Measurements from ENCODE around the gene ADAMTS9.
"Not testable (repeated sequence)": the region's sequence is repeated elsewhere in the genome, so short reads cannot be mapped to it uniquely, and the experiment has no call there.

Gene ADAMTS9

DNA sequence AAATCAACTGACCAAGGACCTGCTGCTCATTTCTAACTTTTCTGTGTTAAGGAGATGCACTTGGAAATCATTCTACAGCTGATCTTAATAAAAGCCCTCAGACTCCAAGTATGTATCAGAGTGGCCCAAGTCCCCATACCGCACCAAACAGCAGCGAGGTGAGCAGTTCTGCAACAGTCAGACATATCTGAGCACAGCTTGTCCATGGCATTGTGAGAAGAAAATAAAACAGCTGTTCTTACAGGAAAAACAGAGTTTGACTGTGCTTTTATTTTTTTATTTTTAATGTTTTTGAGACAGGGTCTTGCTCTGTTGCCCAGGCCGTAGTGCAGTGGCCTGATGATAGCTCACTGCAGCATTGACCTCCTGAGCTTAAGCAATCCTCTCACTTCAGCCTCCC, 131.8 kb downstream of the ADAMTS9 start:
- Mint-ChIP-seq H3K9me3 (peaks cover 9 to 15% of the 10 kb centered on the region in 2 donors), H3K4me1 (ENCODE audit: low read depth in 2 of 2) (no peaks in the 10 kb centered on the region), H3K27ac (no peak overlapping the region), H3K27me3 (peaks cover 6% of the 10 kb centered on the region in 2 donors), H3K4me3 (no peak overlapping the region), H3K36me3 (ENCODE audit: insufficient read depth) (no peaks in the 10 kb centered on the region)
- ATAC-seq (replicated peaks) (no peak), DNase-seq (no peak)

DNA sequence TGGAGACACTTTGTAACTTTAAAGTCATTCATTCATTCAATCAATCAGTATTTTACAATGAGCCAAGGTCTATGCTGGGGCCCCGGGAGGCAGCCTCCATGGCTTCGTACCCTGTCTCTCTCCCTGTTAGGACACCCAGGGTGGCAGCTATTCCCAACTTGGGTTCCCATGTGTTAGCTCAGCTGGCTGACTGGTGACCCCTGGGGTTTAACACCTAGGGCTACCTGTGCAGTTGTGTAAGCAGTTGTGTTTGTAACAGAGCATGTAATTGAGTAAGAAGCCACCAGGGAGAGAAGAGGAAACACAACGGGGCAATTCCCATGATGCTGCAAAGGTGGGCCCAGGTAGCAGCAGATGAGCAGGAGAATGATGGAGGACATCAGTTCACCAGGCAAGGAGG, 132.4 kb downstream of the ADAMTS9 start:
- no peak for DNase-seq
- peaks cover 6% of the 10 kb centered on the region in 2 donors for H3K27me3 Mint-ChIP-seq
- no peaks in the 10 kb centered on the region for H3K36me3 Mint-ChIP-seq (ENCODE audit: insufficient read depth)
- no peak overlapping the region for H3K4me3 Mint-ChIP-seq
- peaks cover 9 to 15% of the 10 kb centered on the region in 2 donors for H3K9me3 Mint-ChIP-seq
- no peaks in the 10 kb centered on the region for H3K4me1 Mint-ChIP-seq (ENCODE audit: low read depth in 2 of 2)
- no peak overlapping the region for H3K27ac Mint-ChIP-seq
- ATAC-seq (replicated peaks): no peak

DNA sequence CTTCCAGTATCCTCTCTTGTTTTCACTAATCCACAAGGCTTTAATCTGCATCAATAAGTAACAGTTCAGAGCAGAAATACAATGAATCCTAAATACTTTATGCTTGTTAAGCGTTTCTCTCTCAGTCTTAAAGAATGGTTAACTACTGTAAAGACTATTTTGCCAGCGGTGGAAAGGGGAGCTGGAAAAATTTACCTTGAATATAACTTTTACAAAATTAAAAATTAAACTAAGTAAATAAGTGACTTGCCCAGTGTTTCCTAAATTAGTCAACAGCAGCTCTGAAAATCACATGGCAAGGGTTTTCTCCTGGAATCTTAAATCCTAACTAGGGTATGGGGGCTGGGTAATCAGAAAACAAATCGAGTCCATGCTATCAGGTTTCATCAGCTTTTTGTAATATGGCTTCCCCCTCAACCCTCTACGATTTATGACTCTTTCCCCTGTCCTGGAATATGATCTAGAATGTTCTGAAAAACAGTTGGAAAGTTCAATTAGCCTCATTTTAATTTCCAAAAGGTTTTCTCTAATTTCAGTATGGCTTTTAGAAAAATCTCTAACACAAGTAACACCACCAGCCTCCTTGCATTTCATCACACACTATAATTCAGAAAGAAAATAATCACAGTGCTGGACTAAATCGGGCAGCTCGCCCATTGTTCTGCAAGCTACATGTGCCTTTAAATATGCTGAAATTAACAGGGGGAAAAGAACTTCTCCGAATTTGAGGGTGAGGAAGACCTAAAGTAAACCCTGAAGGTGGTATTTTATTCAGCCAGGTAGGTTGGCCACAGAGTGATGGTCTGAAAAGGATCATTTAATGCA, 133.5 kb downstream of the ADAMTS9 start:
- ATAC-seq (replicated peaks) (no peak), DNase-seq (no peak)
- Mint-ChIP-seq H3K9me3 (peaks cover 9 to 15% of the 10 kb centered on the region in 2 donors), H3K27ac (no peak overlapping the region), H3K4me3 (no peak overlapping the region), H3K27me3 (peaks cover 6% of the 10 kb centered on the region in 2 donors), H3K36me3 (ENCODE audit: insufficient read depth) (no peaks in the 10 kb centered on the region), H3K4me1 (ENCODE audit: low read depth in 2 of 2) (no peaks in the 10 kb centered on the region)

DNA sequence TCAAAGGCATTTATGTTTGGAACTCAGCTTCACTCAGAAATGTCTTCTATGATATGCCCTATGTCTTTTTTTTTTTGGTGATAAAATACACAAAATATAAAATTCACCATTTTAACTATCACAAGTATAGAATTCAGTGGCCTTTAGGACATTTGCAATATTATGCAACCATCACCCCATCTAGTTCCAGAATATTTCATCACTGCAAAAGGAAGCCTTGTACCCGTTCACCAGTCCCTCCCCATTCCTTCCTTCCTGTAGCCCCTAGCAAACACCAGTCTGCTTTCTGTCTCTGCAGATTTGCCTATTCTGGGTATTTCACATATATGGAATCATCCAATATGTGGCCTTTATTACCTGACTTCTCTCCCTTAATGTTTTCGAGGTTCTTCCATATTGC, 134.8 kb downstream of the ADAMTS9 start:
- peaks cover 9 to 15% of the 10 kb centered on the region in 2 donors for H3K9me3 Mint-ChIP-seq
- no peaks in the 10 kb centered on the region for H3K4me1 Mint-ChIP-seq (ENCODE audit: low read depth in 2 of 2)
- H3K27ac Mint-ChIP-seq: no peak overlapping the region
- ATAC-seq (replicated peaks): no peak
- no peak for DNase-seq
- peaks cover 6% of the 10 kb centered on the region in 2 donors for H3K27me3 Mint-ChIP-seq
- no peak overlapping the region for H3K4me3 Mint-ChIP-seq
- no peaks in the 10 kb centered on the region for H3K36me3 Mint-ChIP-seq (ENCODE audit: insufficient read depth)

DNA sequence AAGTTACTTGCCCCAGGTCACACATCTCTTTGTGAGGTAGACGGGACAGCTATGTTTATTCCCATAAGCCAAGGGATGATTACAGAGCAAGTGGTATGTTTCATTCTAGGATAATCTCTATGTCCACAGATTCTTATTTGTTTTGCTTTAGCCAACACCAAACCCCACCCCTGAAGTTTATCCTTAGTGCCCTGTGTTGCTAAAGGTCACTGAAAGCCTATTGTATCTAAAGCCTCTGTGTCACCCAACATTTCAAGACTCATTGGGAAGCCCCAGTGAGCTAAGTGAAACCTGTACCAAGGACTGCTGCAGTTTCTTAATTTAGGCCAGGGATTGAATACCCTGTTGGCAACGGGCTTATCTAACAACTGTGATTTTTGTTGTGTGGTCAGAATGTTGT, 135.6 kb downstream of the ADAMTS9 start:
- H3K4me3 Mint-ChIP-seq: no peak overlapping the region
- DNase-seq (no peak), ATAC-seq (replicated peaks) (no peak)
- no peaks in the 10 kb centered on the region for H3K36me3 Mint-ChIP-seq (ENCODE audit: insufficient read depth)
- H3K27me3 Mint-ChIP-seq: peaks cover 6% of the 10 kb centered on the region in 2 donors
- no peaks in the 10 kb centered on the region for H3K4me1 Mint-ChIP-seq (ENCODE audit: low read depth in 2 of 2)
- H3K27ac Mint-ChIP-seq: no peak overlapping the region
- H3K9me3 Mint-ChIP-seq: peaks cover 9 to 15% of the 10 kb centered on the region in 2 donors

DNA sequence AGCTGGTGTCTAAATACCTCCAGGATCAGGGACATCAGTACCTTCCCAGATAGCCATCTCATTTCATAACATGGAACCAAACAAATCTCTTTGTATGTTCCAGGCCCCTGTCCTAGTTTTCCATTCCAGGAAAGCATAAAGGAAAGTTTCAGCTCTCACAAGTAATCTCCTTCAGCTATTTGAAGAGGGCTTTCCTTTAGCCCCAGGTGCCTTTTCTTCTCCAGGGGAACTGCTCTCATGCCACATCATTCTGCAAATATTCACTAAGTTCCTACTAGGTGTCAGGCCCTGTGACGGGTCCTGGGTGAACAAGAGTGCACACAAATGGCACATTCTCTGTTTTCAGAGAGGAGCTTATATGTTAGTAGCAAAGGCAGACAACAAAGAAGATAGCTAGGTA, 136.1 kb downstream of the ADAMTS9 start:
- H3K4me1 Mint-ChIP-seq (ENCODE audit: low read depth in 2 of 2): no peaks in the 10 kb centered on the region
- peaks cover 6% of the 10 kb centered on the region in 2 donors for H3K27me3 Mint-ChIP-seq

DNA sequence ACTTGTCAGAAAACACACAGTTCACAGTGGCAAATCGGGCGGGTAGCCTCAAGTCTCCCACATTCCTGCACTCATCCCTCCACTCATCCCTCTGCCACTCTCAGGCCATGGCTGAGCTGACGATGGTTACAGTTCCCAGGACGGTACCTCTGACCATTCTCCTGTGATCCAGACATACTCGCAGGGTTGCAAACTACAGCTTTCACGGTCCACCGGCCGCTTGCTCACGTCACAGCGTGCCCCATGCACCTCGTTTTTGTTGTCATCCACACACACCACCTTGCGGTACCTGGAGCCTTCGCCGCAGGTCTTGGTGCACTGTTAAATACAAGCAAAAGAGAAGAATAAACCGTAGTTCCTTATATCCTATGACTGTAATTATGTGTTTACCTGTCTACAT, 137.1 kb downstream of the ADAMTS9 start:
- H3K9me3 Mint-ChIP-seq: peaks cover 5 to 14% of the 10 kb centered on the region in 2 donors
- DNase-seq (no peak), ATAC-seq (replicated peaks) (no peak)
- no peaks in the 10 kb centered on the region for H3K4me1 Mint-ChIP-seq (ENCODE audit: low read depth in 2 of 2)
- peaks cover 6% of the 10 kb centered on the region in 2 donors for H3K27me3 Mint-ChIP-seq
- H3K27ac Mint-ChIP-seq: no peak overlapping the region
- no peak overlapping the region for H3K4me3 Mint-ChIP-seq
- no peaks in the 10 kb centered on the region for H3K36me3 Mint-ChIP-seq (ENCODE audit: insufficient read depth)

More for the DNA sequence above, 136.1 kb downstream of the ADAMTS9 start:
- no peak overlapping the region for H3K4me3 Mint-ChIP-seq
- no peaks in the 10 kb centered on the region for H3K36me3 Mint-ChIP-seq (ENCODE audit: insufficient read depth)
- DNase-seq: no peak
- H3K27ac Mint-ChIP-seq: no peak overlapping the region
- peaks cover 6 to 15% of the 10 kb centered on the region in 2 donors for H3K9me3 Mint-ChIP-seq
- ATAC-seq (replicated peaks): no peak

DNA sequence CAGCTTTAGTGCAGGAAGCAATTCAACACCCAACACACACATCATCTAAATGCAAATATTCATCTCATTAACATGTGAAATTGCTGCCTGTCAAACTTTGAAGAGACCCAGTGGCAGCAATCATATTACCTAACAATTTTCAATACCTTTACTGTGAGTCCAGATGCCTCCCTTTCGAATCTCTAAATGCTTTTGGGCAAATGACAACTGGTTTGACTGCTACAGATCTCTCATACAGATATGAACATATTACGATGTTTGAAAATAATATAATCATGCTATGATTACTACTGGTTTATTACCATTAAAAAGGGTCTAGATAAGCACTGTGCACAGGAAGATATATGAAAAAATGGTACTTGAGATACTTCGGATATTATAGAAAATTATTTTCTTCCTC, 137.9 kb downstream of the ADAMTS9 start:
- DNase-seq (no peak), ATAC-seq (replicated peaks) (no peak)
- Mint-ChIP-seq H3K36me3 (ENCODE audit: insufficient read depth) (no peaks in the 10 kb centered on the region), H3K27me3 (no peaks in the 10 kb centered on the region), H3K4me3 (no peak overlapping the region), H3K9me3 (peaks cover 2 to 7% of the 10 kb centered on the region in 2 donors), H3K4me1 (ENCODE audit: low read depth in 2 of 2) (no peaks in the 10 kb centered on the region), H3K27ac (no peak overlapping the region)

DNA sequence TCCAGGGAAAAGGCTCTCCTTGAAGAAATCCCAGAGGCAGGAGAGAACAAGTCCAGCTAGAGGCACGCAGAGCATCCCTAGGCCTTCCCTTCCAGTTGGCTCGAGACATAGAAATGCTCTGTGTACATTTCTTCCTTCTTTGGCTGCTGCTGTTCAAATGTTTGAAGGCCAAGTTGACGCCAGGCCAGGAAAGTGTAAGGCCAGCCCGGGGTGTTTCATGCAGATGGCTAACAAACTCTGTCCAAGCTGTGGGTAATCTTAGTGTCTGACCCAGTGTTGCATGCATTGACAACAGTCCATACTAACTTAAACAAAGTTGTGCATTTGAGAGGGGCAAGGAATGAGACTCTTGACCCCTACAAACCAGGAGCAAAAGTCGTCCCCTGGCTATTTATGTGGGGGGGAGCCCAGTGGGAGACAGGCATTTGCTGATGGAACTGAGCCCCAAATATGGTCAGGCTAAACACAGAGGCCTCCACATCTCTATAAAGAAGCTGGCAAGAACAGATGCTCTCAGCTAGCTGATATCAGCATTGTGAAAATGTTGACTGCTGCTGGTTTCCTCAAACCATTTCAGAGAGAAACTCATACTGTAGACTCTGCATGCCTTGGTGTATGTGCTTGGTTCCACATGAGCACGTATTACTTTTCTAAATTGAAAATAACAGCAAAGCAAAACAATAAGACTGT, 139.5 kb downstream of the ADAMTS9 start:
- Mint-ChIP-seq H3K4me1 (ENCODE audit: low read depth in 2 of 2) (no peaks in the 10 kb centered on the region), H3K27me3 (no peaks in the 10 kb centered on the region), H3K27ac (no peak overlapping the region), H3K36me3 (ENCODE audit: insufficient read depth) (no peaks in the 10 kb centered on the region), H3K4me3 (no peak overlapping the region), H3K9me3 (peaks cover 4 to 6% of the 10 kb centered on the region in 2 donors)
- DNase-seq: no peak
- no peak for ATAC-seq (replicated peaks)

DNA sequence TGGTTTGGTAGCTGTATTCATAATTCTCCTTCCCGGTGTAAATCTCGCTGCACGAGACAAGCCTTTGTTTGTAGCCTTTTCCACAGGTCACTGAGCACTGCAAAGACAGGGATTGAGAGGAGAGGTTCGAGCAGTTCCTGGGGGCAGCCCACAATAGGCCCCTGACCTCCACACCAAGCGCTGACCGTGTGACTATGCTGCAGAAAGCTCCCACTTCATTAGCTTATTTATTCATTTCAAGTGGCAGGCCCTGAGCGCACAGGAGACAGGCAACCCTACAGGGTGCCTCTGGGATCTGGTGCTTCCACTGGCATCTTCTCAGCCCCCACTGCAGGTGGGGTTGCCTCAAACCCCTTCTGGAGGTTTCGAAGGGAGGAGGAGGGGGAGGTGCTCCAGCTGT, 140.9 kb downstream of the ADAMTS9 start:
- DNase-seq (no peak), ATAC-seq (replicated peaks) (no peak)
- H3K36me3 Mint-ChIP-seq (ENCODE audit: insufficient read depth): no peaks in the 10 kb centered on the region
- H3K27me3 Mint-ChIP-seq: no peaks in the 10 kb centered on the region
- H3K4me1 Mint-ChIP-seq (ENCODE audit: low read depth in 2 of 2): no peaks in the 10 kb centered on the region
- no peak overlapping the region for H3K4me3 Mint-ChIP-seq
- peaks cover 0 to 8% of the 10 kb centered on the region in 2 donors for H3K9me3 Mint-ChIP-seq
- no peak overlapping the region for H3K27ac Mint-ChIP-seq

DNA sequence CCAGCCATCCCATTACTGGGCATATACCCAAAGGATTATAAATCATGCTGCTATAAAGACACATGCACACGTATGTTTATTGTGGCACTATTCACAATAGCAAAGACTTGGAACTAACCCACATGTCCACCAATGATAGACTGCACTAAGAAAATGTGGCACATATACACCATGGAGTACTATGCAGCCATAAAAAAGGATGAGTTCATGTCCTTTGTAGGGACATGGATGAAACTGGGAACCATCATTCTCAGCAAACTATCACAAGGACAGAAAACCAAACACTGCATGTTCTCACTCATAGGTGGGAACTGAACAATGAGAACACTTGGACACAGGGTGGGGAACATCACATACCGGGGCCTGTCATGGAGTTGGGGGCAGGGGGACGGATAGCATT, 142.6 kb downstream of the ADAMTS9 start:
- H3K27ac Mint-ChIP-seq; H3K27me3 Mint-ChIP-seq; H3K9me3 Mint-ChIP-seq; H3K4me3 Mint-ChIP-seq; ATAC-seq (replicated peaks); H3K36me3 Mint-ChIP-seq (ENCODE audit: insufficient read depth); DNase-seq; H3K4me1 Mint-ChIP-seq (ENCODE audit: low read depth in 2 of 2): not testable (repeated sequence)

DNA sequence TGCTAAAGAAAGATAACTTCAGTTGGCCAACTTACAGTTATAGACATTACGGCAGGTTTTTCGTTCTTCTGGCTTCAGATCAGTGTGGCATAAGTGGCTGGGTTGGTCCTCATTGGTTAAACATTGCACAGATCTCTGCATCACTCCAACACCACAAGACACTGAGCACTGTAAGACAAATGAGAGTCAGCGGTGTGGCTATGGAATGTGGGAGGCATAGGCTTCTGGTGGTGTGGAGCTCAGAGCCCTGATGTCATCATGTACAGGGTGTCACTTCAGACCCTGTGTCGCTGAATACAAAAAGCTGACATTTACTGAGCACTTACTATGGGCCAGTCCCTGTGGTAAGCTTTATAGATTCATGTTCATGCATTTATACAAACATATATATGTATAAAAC, 146.0 kb downstream of the ADAMTS9 start:
- H3K27ac Mint-ChIP-seq: no peak overlapping the region
- H3K4me3 Mint-ChIP-seq: no peak overlapping the region
- H3K27me3 Mint-ChIP-seq: peaks cover 5 to 15% of the 10 kb centered on the region in 2 donors
- DNase-seq (no peak), ATAC-seq (replicated peaks) (no peak)
- H3K9me3 Mint-ChIP-seq: peaks cover 6 to 8% of the 10 kb centered on the region in 2 donors
- no peaks in the 10 kb centered on the region for H3K4me1 Mint-ChIP-seq (ENCODE audit: low read depth in 2 of 2)
- no peaks in the 10 kb centered on the region for H3K36me3 Mint-ChIP-seq (ENCODE audit: insufficient read depth)

DNA sequence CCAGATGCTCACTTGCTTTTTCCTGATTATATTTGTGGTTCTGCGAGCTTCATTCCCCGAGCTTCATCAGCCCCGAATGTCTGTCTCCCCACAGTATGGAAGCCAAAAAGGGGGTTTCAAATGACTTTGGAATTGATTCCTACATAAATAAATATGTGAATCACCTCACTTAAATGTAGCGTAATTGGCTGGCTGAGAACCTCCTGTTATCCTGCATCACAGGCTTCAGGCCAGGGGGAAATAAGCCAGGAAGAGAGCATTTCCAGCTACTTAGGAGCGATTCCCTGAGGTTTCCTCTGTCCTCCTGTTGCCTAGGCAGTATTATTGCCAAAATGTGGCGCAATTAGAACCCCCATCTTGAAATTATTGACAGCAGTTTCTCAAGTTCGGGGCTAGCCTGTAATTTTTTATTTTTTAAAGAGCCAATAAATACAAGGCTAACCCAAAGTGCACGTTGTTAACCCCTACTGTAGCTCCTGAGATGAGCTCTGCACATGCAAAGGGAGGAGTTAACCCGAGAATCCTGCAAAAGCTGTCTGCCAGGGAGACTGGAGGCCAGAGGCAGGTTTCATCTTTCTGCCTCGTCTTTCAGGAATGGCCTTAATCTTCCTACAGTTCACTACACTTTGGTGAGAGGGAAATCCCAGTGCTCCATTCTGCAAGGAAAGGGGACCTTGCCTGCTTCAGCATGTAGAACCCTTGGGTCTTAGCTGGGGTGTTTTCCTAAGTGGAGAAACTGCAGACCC, 148.2 kb downstream of the ADAMTS9 start:
- Mint-ChIP-seq H3K4me3 (no peak overlapping the region), H3K27ac (peak overlapping the region in 1 of 2 donors; percentile 44), H3K27me3 (peaks cover 5 to 15% of the 10 kb centered on the region in 2 donors), H3K4me1 (ENCODE audit: low read depth in 2 of 2) (no peaks in the 10 kb centered on the region), H3K36me3 (ENCODE audit: insufficient read depth) (no peaks in the 10 kb centered on the region), H3K9me3 (peaks cover 6 to 8% of the 10 kb centered on the region in 2 donors)
- ATAC-seq (replicated peaks) (no peak), DNase-seq (no peak)
